ENCODE results near the gene FARP1.
A peak's percentile ranks its signal among the peaks of the same experiment; 100 is the strongest.

FARP1 gene

DNA sequence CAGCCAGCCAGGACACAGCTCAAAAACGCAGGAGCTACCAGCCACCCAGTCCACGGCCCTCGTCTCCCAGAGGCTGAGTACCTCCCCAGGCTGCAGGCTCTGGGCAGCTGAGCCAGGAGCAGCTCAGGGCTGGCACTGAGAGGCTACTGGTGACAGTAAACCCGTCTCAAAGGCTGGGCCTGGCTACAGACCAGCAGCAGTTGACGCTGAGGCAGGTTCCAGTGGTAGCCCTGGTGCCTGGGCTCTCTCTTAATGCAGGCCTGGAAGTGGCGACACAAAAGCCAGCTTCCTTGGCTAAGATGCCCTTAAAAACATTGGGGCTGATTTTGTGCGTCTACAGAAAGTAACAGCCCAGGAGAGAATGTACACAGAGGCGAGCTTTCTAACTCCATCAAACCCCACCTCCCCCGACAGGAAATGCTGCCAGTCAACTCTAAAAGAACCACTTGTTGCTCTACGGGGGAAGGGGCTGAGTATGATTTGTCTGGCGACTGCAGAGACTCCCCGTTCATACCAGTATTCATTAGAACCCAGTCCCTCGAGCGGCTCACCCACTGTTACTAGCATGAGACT lies 307.7 kb downstream of the FARP1 start:
- DNase-seq: no peak

DNA sequence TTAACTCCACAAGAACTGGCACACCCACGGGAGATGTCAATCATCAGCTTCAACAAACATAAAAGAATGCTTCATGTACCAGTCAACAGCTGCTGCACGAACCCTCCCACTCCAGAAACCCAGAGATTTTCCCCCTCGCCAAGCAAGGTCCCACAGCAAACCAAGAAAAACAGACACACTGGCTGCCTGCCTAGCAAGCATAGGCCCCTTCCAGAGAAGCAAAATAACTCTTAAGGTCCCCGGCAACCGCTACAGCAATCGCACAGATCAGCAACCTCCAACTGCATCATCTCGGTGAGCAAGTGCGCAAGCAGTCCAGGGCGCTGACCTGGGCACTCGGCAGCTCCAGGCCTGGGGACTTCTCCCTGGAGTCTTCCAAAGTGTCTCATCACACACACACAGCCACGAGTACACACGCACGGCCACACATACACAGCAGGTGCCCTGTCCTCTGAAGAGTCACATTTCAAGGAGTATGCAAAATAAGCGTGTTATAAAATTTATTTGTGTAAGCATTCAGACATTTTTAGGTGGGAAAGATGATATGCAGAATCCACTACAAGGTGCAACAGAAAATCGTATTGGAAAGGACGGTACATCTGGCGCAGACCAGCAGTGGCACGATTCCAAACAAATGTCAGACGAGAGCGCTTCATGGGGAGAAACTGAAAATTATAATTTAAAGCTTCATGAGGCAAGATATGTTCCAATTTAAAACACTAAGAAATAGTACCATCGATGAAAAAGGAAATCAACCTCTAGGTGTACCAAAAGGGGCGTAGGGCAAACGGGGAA lies 309.0 kb downstream of the FARP1 start:
- peak; percentile 28 for DNase-seq

DNA sequence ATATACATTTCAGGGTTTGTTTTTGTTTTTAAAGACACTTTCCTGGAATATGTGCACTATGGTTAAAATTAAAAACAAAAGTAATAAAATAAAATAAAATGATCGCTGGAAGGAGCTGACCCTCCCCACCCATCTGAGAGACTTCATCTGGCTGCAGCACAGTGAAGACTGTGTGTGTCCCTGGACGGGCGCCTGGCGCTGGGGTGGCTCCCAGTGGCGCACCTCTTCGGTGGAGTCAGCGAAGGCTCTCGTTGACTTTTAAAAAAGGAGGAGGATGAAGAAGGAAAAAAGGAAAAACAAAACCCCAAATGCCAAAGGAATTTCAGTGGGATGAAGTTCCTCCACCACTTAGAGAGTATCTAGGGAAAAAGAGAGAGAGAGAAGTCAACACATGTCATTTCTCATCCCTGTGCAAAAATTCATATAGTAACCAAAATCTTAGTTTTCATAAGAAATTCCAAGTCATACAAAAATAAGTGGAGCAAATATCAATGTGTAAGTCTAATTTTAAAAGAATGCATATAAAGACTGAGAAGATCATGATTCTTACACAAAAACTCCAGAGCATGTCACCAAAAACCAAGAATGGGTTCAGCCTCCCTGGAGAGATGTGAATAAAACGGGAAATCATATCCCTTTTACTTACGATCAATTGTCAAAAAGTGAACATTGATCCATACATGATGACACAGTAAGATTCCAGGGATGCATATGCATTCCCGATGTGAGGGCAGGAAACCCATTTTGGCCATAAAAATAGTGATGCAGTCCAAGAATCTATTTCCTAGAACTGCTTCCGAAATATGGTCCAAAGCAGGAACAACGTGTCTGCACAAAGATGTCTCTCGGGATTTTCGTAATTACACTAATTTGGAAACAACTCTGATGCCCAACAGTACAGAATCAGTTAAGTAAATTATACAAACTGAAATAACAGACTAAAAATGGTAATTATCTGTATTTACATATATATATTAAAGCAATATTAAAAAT lies 310.3 kb downstream of the FARP1 start:
- DNase-seq: peak; percentile 72

DNA sequence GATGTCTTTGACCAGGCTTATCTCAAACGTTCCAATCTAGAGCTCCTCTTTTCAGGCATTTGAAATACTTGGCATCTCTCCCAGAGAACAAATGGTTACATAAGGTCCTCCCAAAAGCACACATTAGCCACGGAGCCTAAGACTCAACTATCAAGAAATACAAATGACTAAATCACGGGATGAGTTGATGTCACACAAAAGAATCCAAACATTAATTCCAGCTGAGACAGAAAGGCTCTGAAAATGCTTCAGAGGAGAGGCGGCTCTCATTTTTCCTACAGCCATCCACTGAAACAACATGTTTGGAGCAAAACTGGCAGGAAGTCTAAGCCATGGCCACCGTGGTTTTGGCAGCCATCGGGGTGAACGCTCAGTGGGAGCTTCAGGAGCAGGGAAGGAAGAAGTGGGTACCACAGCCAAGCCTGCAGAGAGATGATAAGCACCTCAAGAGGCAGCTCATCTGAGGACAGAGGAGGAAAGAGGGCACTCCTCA lies 311.5 kb downstream of the FARP1 start:
- peak; percentile 94 for DNase-seq

DNA sequence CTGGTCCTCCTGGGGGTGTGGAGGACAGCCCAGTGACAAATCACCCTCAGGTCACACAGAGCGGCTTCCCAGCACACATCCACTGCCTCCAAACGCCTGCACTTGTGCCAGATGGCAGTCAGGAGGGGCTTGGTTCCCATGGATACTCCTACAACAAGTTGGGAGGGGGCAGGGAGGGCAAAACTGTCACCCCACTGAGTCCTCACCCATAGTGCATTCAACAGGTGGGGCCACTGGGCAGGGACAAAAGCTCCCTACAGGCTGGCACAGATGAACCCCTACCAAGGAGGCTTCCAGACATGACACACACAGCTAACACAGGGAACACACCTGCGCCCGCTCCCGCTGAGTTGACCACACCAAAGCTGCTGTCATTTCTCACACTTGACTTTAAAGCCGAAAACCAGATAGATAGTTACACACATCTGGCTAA lies 313.5 kb downstream of the FARP1 start:
- no peak for DNase-seq

DNA sequence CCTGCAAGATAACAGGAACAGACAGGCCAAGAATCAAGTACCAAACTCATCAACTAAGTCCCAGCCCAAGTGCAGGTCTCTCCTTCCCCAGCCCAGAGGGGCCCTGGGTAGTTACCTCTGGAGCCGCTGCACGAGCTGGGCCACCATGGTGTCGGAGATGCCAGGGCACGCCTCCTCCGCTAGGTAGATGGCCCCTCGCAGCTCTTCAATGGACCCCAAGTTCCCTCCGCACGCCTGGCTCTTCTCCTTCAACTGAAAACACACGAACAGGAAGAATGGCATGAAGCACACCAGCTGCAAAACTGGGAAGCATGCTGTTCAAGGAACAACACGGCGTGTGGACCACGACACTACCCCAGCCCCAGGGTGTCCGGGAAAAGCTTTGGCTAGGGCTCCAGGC lies 314.2 kb downstream of the FARP1 start:
- no peak for DNase-seq

DNA sequence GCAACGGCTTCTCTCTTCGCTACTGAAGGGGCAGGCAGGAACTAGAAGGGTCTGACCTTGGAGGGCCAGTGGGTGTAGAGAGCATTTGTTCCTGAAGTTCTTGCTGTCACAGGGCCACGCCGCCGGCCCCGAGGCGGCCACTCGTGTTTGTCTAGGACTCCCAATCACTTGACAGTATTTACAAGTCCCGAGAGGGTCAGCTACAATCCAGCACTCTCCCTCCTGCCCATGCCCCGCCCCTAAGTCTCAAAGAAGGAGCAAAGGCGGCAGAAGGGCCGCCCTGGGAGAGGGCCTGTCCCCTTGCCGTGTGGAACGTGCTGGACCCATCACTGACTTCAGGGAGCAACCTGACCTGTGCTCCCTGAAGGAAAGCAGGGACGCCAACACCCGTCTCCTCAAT lies 315.5 kb downstream of the FARP1 start:
- DNase-seq: no peak

DNA sequence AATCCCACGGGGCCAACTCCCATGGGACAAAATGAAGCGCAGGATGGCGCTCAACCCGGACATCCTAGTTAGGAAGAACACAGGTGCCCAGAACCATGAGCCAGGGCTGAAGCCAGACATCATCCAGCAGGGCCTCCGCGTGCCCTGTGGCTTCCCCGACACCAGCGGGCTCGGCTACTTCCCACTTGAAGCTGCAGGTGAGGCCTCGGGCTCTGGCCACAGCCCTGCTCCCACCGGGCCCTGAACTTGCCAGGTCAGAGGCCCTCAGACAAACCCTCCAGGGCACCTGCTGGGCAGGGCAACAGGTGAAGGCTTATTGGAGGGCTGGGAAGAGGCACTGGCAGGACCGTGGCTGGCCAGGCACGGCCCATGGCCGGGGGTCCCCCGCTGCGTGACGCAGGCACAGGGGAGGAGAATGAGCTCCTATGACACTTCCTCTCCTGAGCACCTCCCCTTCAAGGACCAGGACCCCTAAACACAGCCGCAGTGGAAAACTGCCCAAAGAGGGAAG lies 316.3 kb downstream of the FARP1 start:
- DNase-seq: no peak

DNA sequence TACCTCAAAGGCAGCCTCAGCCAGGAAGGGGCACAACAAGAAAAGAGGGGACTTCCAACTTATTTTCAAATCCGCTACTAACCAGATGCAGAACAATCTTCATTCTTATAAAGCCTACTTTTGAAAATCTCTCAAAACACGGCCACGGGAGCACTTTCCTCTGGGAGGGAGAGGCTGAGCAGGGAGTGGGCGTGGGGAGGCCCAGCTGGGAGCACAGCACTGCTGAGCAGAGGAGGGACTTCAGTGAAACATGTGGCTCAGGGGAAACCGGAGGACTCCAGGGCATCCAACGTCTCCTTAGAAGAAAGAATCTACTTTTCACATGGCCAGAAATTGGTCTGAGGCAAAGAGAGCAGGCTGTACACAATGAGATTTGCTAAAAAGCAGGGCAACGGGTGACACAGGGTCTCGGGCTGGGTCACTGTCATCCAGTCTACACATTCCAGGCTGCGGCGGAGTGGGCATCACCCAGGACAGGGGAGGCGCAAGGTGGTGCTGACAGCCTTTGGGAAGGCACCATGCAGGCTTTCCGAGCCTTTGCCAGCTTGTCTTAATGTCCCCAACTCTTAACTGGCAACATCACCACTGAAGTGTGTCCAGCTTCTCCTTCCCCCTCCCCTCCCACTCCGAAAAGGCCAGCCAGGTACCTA lies 317.0 kb downstream of the FARP1 start:
- DNase-seq: no peak

DNA sequence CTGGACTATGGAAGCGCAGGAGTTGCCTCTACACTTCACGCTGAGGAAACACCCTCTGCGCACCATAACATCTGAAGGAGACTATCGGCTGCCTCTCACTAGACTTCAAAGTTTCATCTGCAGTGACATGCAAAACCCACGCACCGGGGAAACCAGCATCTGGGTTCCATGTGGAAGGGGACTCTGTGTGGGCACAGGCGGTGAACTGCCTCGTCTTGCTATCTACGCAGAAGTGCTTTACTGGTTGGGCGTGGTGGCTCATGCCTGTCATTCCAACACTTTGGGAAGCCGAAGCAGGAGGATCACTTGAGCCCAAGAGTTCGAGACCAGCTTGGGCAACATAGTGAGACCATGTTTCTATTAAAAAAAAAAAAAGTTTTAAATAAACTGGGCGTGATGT lies 317.6 kb downstream of the FARP1 start:
- no peak for DNase-seq

DNA sequence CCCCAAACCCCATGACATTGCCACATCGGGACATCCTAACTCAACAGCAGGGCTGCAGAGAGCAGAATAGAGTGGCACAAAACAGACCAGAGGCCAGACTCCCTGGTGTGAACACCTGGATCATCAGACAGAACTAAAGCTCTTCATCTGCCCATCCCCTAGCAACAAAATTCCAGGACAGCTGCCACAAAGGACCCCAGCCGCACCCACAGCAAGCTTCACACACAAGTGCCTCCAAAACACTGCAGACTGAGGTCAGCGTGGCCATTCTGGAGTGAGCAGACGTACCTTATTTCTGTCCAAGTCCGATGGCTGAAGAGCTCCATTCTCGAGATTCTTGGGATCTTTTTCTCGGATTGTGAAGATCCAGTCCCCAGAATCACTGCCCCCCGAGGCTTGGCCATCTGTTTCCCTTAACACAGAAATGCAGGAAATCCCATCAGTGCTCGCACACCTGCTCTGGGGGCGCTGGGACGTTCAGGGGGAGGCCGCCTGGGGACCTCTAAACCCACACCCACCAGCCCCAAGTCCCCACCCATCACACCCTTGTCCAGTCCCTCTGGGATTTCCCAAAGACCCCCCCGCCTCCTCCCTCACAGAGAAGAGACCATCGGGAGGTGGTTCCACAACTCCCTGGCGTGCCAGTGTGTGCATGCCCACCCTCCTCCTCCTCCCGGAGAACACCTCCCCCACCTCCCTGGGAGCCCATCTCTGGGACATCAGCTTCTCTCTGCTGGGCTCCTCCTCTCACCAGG lies 318.8 kb downstream of the FARP1 start:
- no peak for DNase-seq

DNA sequence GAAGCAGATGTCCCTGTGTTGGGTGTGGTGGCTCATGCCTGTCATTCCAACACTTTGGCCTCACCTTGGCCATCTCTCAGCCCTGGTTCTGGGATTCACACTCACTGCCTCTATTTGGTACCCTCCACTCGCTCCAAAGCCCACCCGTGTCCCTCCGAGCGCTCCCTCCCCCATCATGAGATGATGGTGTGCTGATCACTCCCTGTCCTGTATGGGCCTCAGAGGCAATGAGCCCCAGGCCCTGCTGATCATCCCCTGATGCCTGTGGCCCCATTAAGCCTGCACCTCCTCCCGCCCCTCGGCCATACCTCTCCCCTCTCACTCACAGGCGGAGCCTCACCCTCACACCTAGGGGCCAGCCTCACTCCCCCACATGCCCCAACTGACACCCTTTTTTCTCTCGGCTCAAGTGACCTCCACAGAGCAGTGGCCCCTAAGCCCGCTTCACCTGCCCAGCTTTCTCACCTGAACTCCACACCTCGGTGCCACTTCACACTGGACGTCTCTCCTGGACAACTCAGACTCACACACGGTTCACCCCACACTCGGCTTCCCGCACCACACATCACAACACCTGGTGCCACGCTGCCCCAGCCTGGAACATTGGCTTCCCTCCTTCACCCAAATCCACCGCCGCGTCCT lies 319.5 kb downstream of the FARP1 start:
- DNase-seq: no peak

DNA sequence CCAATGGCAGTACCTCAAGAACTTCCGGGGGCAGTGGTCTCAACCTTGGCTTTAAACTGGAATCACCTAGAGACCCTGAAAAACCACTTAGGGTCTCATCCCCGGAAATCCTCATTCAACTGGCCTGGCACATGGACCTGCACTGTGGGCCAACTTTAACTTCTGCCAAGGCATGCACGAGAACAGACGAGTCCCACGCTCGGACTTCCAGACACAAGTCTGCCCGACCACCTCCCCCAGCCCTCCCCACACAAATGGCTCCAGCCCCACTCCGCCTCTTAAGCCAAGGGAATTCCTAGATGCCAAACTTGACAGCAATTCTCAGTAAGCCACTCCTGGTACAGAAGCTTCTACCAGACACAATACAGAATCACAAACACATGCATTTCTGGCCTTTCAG lies 320.1 kb downstream of the FARP1 start:
- DNase-seq: no peak

DNA sequence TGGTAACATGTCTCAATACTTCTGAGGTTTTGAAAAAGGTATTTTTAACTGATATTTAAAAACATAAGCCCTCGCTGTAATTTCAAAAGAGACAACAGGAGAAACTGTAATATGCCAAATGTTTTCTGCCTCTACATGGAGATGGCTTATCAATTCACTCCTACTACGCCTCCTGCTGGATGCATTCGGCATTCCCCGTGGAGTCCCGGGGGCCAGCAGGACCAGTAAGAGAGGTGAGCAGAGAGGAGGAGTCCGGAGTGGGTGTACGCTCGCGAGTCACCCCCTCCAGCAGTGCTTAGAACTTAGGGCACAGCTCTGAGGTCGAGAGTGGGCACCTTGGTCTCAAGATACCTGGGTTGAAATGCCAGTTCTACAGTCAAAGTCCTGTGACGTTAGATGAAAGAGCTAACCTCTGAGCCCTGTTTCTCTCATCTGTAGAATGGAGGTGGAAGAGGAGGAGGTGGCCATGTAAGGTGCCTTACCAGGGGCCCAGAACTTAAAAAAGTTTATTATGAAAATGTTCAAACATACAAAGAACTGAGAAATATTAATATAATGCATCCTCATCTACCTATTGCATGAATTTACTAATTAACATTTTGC lies 323.8 kb downstream of the FARP1 start:
- DNase-seq: peak; percentile 39

DNA sequence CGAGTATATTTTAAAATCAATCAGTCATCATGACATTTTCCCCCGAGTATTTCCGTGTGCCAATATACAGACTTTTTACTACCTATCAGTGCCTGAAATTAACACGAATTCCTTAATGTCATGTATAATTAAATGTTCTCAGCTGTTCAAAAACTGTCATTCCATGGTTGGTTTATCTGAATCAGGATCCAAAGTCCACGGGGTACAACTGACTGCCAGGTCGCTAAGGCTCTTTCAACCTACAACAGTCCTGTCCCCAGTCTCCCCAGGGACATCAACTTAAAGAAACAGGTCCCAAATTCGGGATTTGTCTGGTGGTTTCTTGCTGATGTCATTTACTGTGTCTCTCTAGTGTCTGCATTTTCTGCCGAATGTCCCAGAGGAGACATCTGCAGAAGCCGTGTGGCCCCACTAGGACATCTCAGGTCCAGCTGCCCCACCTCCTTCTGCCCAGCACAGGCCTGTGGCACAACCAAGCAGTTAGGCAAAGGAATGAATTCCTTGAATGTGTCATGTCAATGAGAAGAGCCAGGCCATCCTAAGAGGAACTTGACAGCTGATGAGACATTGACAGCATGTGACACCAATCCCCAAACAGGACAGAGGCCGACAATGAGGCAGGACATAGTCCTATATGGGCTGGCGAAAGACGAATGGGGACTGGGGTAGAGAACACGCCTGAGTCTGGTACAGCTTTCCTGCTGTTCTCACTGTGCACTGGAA lies 324.5 kb downstream of the FARP1 start:
- DNase-seq: no peak

DNA sequence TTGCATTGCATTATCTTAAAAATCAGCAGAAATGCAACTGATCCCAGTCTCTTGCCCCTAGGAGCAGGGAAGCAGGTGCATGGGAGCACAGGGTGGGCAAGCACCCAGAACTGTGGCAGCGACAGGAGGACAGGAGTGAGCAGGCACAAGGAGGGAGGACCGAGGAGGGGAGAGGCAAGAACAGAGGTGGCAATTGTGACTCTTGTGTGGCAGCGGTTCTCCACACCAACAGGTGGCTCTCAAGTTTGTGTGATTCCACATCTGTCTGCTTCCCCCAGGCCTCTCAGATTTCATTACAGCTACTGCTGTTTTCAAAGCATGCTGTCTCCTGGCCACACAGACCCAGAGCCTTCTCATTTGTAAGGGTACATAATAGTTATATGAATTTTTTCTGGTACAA lies 325.5 kb downstream of the FARP1 start:
- no peak for DNase-seq

DNA sequence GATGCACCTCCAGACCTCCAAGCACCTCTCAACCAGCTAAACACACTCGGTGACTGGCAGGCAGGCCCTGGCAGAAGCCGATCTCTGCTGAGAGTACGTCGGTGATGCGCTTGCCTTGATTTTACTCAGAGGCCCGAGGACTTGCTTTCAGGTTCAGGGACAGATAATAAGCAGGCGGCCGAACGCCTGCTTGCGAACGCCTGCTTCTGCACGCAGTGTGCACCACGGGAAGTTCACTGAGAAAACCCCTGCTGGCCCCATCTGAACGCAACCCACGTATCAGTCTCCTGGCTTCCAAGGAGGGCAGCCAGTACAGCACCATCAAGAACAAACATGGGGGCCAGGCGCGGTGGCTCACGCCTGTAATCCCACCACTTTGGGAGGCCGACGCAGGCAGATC lies 326.0 kb downstream of the FARP1 start:
- DNase-seq: no peak

DNA sequence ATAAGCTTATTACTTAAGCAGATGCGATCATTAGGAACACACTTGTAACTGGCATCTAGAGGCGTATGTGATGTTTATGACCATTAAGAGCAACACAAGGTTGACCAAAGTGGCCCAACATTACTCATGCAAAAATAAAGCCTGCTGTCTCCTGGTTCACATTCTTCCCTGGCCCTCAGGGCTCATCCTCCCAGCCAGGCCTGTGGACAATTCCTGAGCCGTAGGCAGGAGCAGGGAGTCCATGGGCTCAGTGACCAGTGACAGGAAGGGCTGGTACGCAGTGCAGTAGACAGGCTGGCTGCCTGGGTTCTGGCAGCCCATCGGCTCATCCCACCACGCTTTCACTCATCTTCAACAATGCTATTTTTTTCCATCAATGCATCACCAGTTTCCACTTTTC lies 328.0 kb downstream of the FARP1 start:
- DNase-seq: no peak

DNA sequence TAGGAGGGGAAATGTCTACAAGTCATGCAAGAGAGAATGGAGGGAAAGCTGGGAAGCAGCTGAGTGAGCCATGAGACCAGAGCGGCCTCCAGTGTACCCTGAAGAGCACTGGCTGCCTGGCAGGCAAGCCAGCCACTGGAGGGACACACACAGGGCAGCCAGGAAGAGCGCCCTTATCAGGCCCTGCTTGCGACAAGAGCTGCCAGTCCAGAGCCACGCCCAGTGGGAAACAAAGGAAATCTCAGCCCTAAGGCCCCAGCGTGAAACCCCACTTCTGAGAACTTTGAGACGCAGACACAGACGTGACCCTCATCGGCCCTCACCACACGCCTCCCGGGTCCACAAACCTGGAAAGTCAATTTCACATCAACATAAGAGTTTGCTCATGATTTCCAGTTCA lies 329.0 kb downstream of the FARP1 start:
- DNase-seq: no peak

Data from fibroblast of skin of abdomen (primary cell).